Spleen (tissue), 11 donors: ENCODE data around the gene JTB. TPM values are rescaled to one million over a fixed set of nuclear protein-coding genes. Genes with fewer than 3 reads are reported as not detected.

Experiments used
- DNase-seq: peaks from one replicate; pipeline ENCODE4 v3.0.0-alpha.2; 2020
- H3K27ac ChIP-seq, 8 donors: fragments of 200-600 bp; sonication (generic) in 7 of 8; 1 replicate in 4 of 8; 2 replicates in 4 of 8; pipeline versions ENCODE4 v1.5.0 to v1.8.0; 2016 to 2021; ENCODE audit warnings: inconsistent platforms in 4 of 8, mild to moderate bottlenecking in 4 of 8, moderate library complexity in 1 of 8
- H3K27me3 ChIP-seq, 7 donors: fragments of 200-600 bp; sonication (generic) in 6 of 7; replicated peaks in 1 of 7; 1 replicate in 4 of 7; 2 replicates in 3 of 7; pipeline versions ENCODE4 v1.5.0 to v1.8.0; 2016 to 2021; ENCODE audit warnings: inconsistent platforms in 3 of 7, mild to moderate bottlenecking in 1 of 7
- H3K36me3 ChIP-seq, 6 donors: fragments of 200-600 bp; sonication (generic) in 5 of 6; 1 replicate in 4 of 6; 2 replicates in 2 of 6; pipeline versions ENCODE4 v1.5.0 to v1.8.0; 2016 to 2021; ENCODE audit warnings: inconsistent platforms in 2 of 6
- H3K4me1 ChIP-seq, 6 donors: fragments of 200-600 bp; sonication (generic) in 5 of 6; 1 replicate in 3 of 6; 2 replicates in 3 of 6; pipeline versions ENCODE4 v1.5.0 to v1.8.0; 2016 to 2021; ENCODE audit warnings: inconsistent platforms in 3 of 6
- H3K4me3 ChIP-seq, 8 donors: fragments of 200-600 bp; sonication (generic) in 7 of 8; 1 replicate in 4 of 8; 2 replicates in 4 of 8; pipeline versions ENCODE4 v1.5.0 to v1.8.0; 2016 to 2021; ENCODE audit warnings: inconsistent platforms in 4 of 8, mild to moderate bottlenecking in 4 of 8, moderate library complexity in 2 of 8
- H3K9me3 ChIP-seq, 8 donors: fragments of 200-600 bp; sonication (generic) in 7 of 8; 1 replicate in 4 of 8; 2 replicates in 4 of 8; pipeline versions ENCODE4 v1.5.0 to v1.8.0; 2016 to 2021; ENCODE audit warnings: inconsistent platforms in 4 of 8
- CTCF ChIP-seq, 11 experiments: fragments of 200-600 bp in 7 of 11; fragments of 450-650 bp in 4 of 11; sonication (generic) in 4 of 11; IDR thresholded peaks in 8 of 11; conservative IDR thresholded peaks in 3 of 11; 1 replicate in 7 of 11; 2 replicates in 4 of 11; pipeline versions ENCODE4 v1.4.0 to v1.8.0; 2016 to 2021; ENCODE audit warnings: antibody characterized with exemption in 11 of 11, inconsistent platforms in 4 of 11, mild to moderate bottlenecking in 1 of 11
- POLR2A ChIP-seq, 3 donors: fragments of 450-650 bp; IDR thresholded peaks; one replicate each; pipeline ENCODE4 v1.5.1; 2017; ENCODE audit warnings: antibody characterized with exemption in 3 of 3, mild to moderate bottlenecking in 1 of 3
- POLR2AphosphoS5 ChIP-seq, 3 donors: sonication (generic); formaldehyde crosslinking; IDR thresholded peaks; one replicate each; pipeline ENCODE4 v1.5.1; 2017; ENCODE audit warnings: antibody characterized with exemption in 3 of 3
- WGBS, 5 donors: extraction: QIAGEN DNeasy Blood & Tissue Kit in 3 of 5; methylation state at CpG; one replicate each; pipeline versions ENCODE4 v1.1.5 to v1.1.7; 2013 to 2018; 5-methylcytosine and 5-hydroxymethylcytosine counted together
- intact Hi-C: fragments of 100-400 bp; cut with DNase I; formaldehyde crosslinking; loops from one replicate; pipeline ENCODE4 v1.15.0; 2023; ENCODE audit warnings: low total_unique reads
- polyA plus RNA-seq, 3 donors: library from polyadenylated mRNA; stranded (reverse); fragments of 200-250 nt; gene quantifications; one replicate each; pipeline ENCODE4 v1.2.1, GENCODE V29; 2013
- total RNA-seq, 7 donors: library from RNA; depleted of rRNA in 3 of 7; stranded (reverse); fragments of >200 nt in 3 of 7; fragmentation: NEBNext Ultra II Directional in 4 of 7; extraction: Animal tissue kit (Norgen Biotek cat#: 25700) in 4 of 7; gene quantifications; one replicate each; pipeline versions ENCODE4 v1.1.0 to v1.2.1, GENCODE V29; 2016 to 2021
- donor health status: healthy with polysubstance abuse.
- donor health status: DM: no; HTN: no; CAD: no; lungs with moderate emphysema.
- donor health status: DM: no; HTN: no; CAD: no.
- donor health status: Bipolar disorder and iron deficiency.
- donor health status: healthy.
- donor health status: DM: no; HTN: no; CAD: no.
- donor health status: DM: yes; HTN: yes; CAD: no.

Gene JTB
- total and polyA plus RNA-seq, 10 donors, result 97.9 to 243 (median 194) TPM

- H3K27ac ChIP-seq, result no peak overlapping the region
- 93 to 99% (median 96%) methylated on average over 10 of the region's 10 CpGs for WGBS, 5 donors
- no peaks in the 10 kb centered on the region for H3K9me3 ChIP-seq
- H3K4me3 ChIP-seq, result no peak overlapping the region
- H3K36me3 ChIP-seq, result peaks cover 7 to 100% (median 100%) of the 10 kb centered on the region in 6 donors
- peaks cover 0 to 18% (median 3%) of the 10 kb centered on the region in 6 donors for H3K4me1 ChIP-seq
- no peaks in the 10 kb centered on the region for H3K27me3 ChIP-seq
- DNase-seq, result peak; percentile 47
- TF ChIP-seq POLR2AphosphoS5 (IDR thresholded peaks at IDR 0.05) (peak in 1 of 3 donors; percentile 26), POLR2A (IDR thresholded peaks at IDR 0.05) (no peak), CTCF (IDR thresholded peaks at IDR 0.05 in 8 of 11, conservative IDR thresholded peaks at IDR 0.05 in 3 of 11) (no peak)
- intact Hi-C loops, result no loop called here
These were observed 40.1 kb downstream of the JTB start for GRCh38 chr1:153937331-153937730.

GRCh38 chr1:153936011-153936802, 41.3 kb downstream of the JTB start:
- 95 to 98% (median 97%) methylated on average over 10 to 12 of the region's 12 CpGs for WGBS, 5 donors
- Histone ChIP-seq H3K36me3 (peaks cover 7 to 100% (median 99%) of the 10 kb centered on the region in 6 donors), H3K4me1 (peaks cover 0 to 6% (median 0%) of the 10 kb centered on the region in 6 donors), H3K9me3 (no peaks in the 10 kb centered on the region), H3K4me3 (no peak overlapping the region), H3K27me3 (no peaks in the 10 kb centered on the region), H3K27ac (no peak overlapping the region)
- peak; percentile 61 for DNase-seq
- no peak for TF ChIP-seq CTCF (IDR thresholded peaks at IDR 0.05 in 8 of 11, conservative IDR thresholded peaks at IDR 0.05 in 3 of 11)
- TF ChIP-seq POLR2AphosphoS5 (IDR thresholded peaks at IDR 0.05), result peak in 2 of 3 donors; percentile 5 to 65
- intact Hi-C loops, result no loop called here

GRCh38 chr1:153934746-153935145, 42.7 kb downstream of the JTB start:
- 89 to 95% (median 93%) methylated on average over 8 to 9 of the region's 9 CpGs for WGBS, 5 donors

More at GRCh38 chr1:153934746-153935145, 42.7 kb downstream of the JTB start:
- no peak overlapping the region for H3K27ac ChIP-seq
- TF ChIP-seq CTCF (IDR thresholded peaks at IDR 0.05 in 8 of 11, conservative IDR thresholded peaks at IDR 0.05 in 3 of 11) (no peak), POLR2AphosphoS5 (IDR thresholded peaks at IDR 0.05) (peak in 2 of 3 donors; percentile 17 to 59), POLR2A (IDR thresholded peaks at IDR 0.05) (no peak)
- peaks cover 7 to 100% (median 99%) of the 10 kb centered on the region in 6 donors for H3K36me3 ChIP-seq
- H3K9me3 ChIP-seq, result no peaks in the 10 kb centered on the region
- H3K4me1 ChIP-seq, result peaks cover 0 to 4% (median under 1%) of the 10 kb centered on the region in 6 donors
- no peaks in the 10 kb centered on the region for H3K27me3 ChIP-seq
- intact Hi-C loops, result no loop called here
- DNase-seq, result peak; percentile 56
- H3K4me3 ChIP-seq, result no peak overlapping the region
